Stimulated activated CD8-positive, alpha-beta memory T cell treated with anti-CD3 and anti-CD28 coated beads, Interleukin-7, amount 100 ng/mL, for 48 hours (primary cell): ENCODE data around the gene UCMA.

Experiments used
- DNase-seq, 2 donors: peaks; one replicate each; pipeline ENCODE4 v3.0.0-alpha.2; 2020; ENCODE audit warnings: low read depth in 1 of 2; ENCODE audit errors: extremely low read depth in 1 of 2

The UCMA gene

DNA sequence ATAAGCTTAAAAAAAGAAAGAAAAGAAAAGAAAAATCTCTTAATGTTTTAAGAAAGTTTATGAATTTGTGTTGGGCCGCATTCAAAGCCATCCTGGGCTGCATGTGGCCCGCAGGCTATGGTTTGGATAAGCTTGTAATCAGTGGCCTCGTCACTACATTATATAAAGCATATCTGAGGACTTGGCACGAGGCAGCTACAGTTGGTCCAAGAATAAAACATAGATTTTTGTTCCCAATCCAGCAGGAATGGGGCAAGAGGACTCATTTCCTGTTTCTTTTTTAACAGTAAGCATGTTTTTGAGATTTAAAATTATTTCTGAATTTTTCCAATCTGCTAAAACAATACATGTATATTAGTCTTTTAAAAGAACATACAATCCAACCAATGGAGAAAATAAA is 44.2 kb downstream of the UCMA start:
- DNase-seq, result no peak

DNA sequence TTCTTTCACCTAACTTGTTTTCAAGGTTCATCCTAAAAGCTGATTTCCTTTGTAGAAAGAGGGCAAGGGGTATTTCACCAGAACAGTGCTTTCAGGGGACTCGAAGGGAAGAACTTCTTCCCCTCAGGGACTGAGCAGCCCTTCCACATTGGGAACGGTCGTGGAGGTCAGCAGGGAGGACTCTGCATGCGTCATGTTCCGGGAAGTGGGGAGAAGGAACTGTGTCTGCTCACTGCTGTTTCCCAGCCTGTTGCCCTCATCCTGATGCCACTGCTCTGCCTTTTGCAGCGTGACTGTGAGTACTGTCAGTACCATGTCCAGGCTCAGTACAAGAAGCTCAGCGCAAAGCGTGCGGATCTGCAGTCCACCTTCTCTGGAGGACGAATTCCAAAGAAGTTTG is 45.6 kb downstream of the UCMA start:
- DNase-seq, result no peak

DNA sequence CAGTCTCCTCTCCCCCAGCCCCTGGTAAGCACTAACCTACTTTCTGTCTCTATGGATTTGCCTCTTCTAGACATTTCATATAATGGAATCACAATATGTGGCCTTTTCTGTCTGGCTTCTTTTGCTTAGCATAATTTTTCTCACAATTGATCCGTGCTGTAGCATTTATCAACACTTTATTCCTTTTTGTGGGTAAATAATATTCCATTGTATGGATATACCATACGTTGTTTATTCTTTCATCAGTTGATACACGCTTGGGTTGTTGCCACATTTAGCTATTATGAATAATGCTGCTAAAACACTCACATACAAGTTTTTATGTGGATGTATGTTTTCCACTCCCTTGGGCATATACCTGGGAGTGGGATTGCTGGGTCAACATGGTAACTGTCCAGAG is 47.0 kb downstream of the UCMA start:
- DNase-seq, result no peak

DNA sequence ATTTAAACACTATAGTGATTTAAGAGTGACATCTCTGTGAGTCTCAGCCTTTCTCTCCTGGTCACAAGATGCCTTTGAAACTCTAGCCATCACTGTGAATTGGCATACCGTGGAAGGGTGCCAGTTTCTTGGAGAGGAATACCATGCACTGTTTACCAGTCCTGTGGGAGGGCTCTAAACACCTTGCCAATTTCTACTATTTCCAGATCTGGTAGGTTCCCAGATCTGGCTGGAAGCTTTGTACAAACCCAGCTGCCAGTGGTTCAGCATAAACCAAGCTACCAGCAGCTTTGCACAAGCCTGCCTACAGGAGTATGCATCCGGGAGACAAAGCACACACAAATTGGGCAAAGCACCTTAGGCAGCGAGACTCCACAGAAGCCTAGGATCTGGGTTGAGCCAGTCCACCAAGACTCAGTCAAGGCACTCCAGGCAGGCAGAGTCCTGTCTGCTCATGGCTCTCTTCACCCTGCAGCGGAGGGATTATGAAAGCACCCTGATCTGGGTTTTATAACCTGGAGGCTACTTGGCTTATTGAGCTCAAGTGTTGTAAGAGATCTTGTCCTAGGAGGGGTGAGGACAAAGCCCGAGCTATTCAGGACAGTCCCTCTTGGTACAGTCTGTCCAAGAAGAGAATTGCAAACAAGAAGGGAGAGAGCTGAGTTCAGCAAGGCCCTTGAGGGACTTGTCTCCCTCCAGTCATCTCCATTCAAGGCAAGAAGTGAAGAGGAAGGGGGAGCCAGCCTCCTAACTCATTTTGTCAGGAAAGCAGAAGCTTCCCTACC is 49.3 kb downstream of the UCMA start:
- no peak for DNase-seq

DNA sequence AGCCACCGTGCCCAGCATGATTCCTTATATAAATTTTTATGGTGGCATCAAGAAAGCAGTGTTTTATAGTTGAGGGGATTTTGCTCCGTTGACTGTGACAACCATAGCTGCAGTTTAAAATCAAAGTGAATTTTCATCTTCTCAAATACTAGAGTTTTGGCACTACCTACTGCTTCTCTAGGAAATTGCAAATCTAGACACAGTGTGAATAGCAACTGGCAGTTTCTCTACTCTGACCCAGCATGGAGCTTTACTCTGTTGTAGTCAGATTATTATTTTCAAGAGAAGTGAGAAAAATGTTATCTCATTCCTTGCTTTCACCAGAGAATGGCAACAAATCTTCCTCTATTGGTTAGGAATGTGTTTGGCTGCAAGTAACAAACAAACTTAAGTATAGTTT is 49.9 kb downstream of the UCMA start:
- no peak for DNase-seq

DNA sequence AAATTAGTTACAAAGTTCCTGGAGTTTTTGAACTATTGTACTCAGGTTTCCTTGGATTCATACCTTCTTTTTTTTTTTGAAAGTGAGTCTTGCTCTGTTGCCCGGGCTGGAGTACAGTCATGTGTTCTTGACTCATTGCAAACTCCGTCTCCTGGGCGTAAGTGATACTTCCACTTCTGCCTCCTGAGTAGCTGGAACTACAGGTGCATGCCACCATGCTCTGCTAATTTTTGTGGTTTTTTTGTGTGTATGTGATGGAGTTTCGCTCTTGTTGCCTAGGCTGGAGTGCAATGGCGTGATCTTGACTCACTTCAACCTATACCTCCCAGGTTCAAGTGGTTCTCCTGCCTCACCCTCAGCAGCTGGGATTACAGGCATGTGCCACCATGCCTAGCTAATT is 50.5 kb downstream of the UCMA start:
- no peak for DNase-seq

DNA sequence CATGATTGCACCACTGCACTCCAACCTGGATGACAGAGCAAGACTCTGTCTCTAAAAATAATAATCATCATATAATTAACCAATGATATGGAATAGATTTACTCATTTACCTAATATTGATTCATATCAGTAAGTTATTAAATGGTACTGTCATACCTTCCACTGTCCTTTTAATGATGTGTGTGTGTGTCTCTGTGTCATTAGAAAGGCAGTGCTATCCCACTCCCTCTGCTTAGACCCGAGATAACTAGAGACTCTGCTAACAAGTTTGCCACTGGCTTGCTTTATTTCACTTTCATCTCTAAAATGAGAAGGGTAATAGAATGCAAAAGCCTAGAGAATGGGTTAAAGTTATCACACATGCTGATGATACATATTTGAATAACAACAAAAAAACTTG is 51.8 kb downstream of the UCMA start:
- DNase-seq, result no peak

DNA sequence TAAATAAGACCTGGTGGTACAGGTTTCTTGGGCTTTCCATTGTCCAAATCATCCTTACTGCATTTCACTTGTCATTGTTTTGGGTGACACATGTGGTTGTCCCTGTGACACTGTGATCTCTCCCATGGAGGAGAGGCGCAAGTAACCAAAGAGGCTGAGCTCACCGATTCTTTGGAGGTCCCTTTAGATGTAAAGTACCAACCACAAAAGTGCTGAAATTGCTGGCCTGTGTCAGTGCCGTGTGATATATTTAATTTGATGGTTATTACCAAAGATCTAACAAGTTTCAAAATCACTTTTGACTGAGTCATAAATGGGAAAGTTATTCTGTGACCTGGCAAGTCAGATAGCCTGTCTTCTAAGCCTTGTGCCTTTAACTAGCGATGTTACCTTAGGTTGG is 53.4 kb downstream of the UCMA start:
- DNase-seq, result peak in 1 of 2 donors; percentile 19

DNA sequence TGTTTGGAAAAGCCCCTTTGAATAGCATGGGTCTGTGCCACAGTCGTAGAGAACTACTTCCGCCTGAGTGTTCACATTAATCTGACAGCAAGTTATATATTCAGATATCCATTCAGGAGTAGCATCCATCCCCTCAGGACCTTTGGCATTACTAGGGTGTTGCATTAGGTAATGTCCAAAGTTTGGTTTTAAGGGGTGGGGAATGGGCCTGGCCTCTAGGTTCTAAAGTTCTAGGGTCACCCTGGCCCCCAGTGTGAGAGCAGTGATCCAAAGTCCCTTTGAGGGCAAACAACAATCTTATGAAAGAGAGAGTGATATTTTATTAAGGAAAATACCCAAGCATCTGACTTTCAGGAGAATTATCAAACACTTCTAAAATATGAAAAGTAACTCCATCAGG is 60.6 kb downstream of the UCMA start:
- no peak for DNase-seq
